H9 (cell line): ENCODE measurements around the gene GARIN5A. TPM values are rescaled to one million over a fixed set of nuclear protein-coding genes. Genes with fewer than 3 reads are reported as not detected.
A peak's percentile ranks its signal among the peaks of the same experiment; 100 is the strongest.

ENCODE experiments used
- DNase-seq: peaks from one replicate; pipeline ENCODE4 v3.0.0-alpha.2; 2017
- H2AFZ ChIP-seq: one replicate; pipeline ENCODE4 v1.6.1; 2013; ENCODE audit warnings: mild to moderate bottlenecking, low read length, control low read depth, moderate library complexity
- H2AK5ac ChIP-seq: 2 replicates; pipeline ENCODE4 v1.6.1; 2013; ENCODE audit warnings: low read length, control low read depth, mixed read lengths; ENCODE audit not compliant: insufficient read length
- H2BK120ac ChIP-seq: one replicate; pipeline ENCODE4 v1.6.1; 2013; ENCODE audit warnings: low read depth, mild to moderate bottlenecking, low read length, control low read depth, inconsistent platforms; ENCODE audit not compliant: poor library complexity, severe bottlenecking
- H2BK12ac ChIP-seq: 2 replicates; pipeline ENCODE4 v1.6.1; 2013; ENCODE audit warnings: low read length, control low read depth, mixed read lengths, low read depth; ENCODE audit not compliant: insufficient read length
- H2BK15ac ChIP-seq: 2 replicates; pipeline ENCODE4 v1.6.1; 2013; ENCODE audit warnings: low read depth, low read length, control low read depth
- H2BK20ac ChIP-seq: one replicate; pipeline ENCODE4 v1.6.1; 2013; ENCODE audit warnings: low read depth, mild to moderate bottlenecking, low read length, control low read depth, inconsistent platforms; ENCODE audit not compliant: poor library complexity, severe bottlenecking
- H2BK5ac ChIP-seq: 2 replicates; pipeline ENCODE4 v1.6.1; 2013; ENCODE audit warnings: low read length, control low read depth, mixed read lengths; ENCODE audit not compliant: insufficient read length
- H3K14ac ChIP-seq: 2 replicates; pipeline ENCODE4 v1.6.1; 2013; ENCODE audit warnings: low read length, control low read depth; ENCODE audit not compliant: insufficient read depth
- H3K18ac ChIP-seq: 2 replicates; pipeline ENCODE4 v1.6.1; 2013; ENCODE audit warnings: low read depth, mild to moderate bottlenecking, mixed read lengths, low read length, control low read depth; ENCODE audit not compliant: insufficient read length
- H3K23ac ChIP-seq: 2 replicates; pipeline ENCODE4 v1.6.1; 2013; ENCODE audit warnings: low read length, control low read depth, mixed read lengths, low read depth; ENCODE audit not compliant: insufficient read length
- H3K23me2 ChIP-seq: 2 replicates; pipeline ENCODE4 v1.6.1; 2013; ENCODE audit warnings: low read depth, mild to moderate bottlenecking, mixed read lengths, low read length, control low read depth; ENCODE audit not compliant: insufficient read length, poor library complexity, severe bottlenecking
- H3K27ac ChIP-seq: 2 replicates; pipeline ENCODE4 v1.5.1; 2013; ENCODE audit warnings: low read length, control low read depth, mixed read lengths, low read depth; ENCODE audit not compliant: insufficient read length
- H3K27me3 ChIP-seq: 2 replicates; pipeline ENCODE4 v1.6.1; 2013; ENCODE audit warnings: low read length, control low read depth, inconsistent platforms; ENCODE audit not compliant: insufficient read depth
- H3K4ac ChIP-seq: 2 replicates; pipeline ENCODE4 v1.6.1; 2013; ENCODE audit warnings: low read depth, mild to moderate bottlenecking, control low read depth, inconsistent platforms, low read length, moderate library complexity
- H3K4me1 ChIP-seq: 2 replicates; pipeline ENCODE4 v1.6.1; 2013; ENCODE audit warnings: low read length, control low read depth, inconsistent platforms; ENCODE audit not compliant: insufficient read depth
- H3K4me2 ChIP-seq: 2 replicates; pipeline ENCODE4 v1.6.1; 2013; ENCODE audit warnings: low read length, control low read depth, mixed read lengths; ENCODE audit not compliant: insufficient read length, insufficient read depth
- H3K56ac ChIP-seq: 2 replicates; pipeline ENCODE4 v1.6.1; 2013; ENCODE audit warnings: low read depth, mild to moderate bottlenecking, mixed read lengths, low read length, control low read depth; ENCODE audit not compliant: insufficient read length
- H3K79me1 ChIP-seq: 2 replicates; pipeline ENCODE4 v1.6.1; 2013; ENCODE audit warnings: low read depth, mild to moderate bottlenecking, moderate library complexity, low read length, control low read depth, inconsistent platforms; ENCODE audit not compliant: insufficient read depth, poor library complexity, severe bottlenecking
- H3K79me2 ChIP-seq: 2 replicates; pipeline ENCODE4 v1.6.1; 2013; ENCODE audit warnings: low read length, control low read depth, inconsistent platforms; ENCODE audit not compliant: insufficient read depth
- H3K9ac ChIP-seq: 2 replicates; pipeline ENCODE4 v1.6.1; 2013; ENCODE audit warnings: low read length, control low read depth, mixed read lengths; ENCODE audit not compliant: insufficient read length; ENCODE audit errors: extremely low read depth
- H3K9me3 ChIP-seq: one replicate; pipeline ENCODE4 v1.6.1; 2013; ENCODE audit warnings: low read depth, low read length, inconsistent platforms; ENCODE audit not compliant: control insufficient read depth
- H3T11ph ChIP-seq: one replicate; pipeline ENCODE4 v1.6.1; 2013; ENCODE audit warnings: mild to moderate bottlenecking, low read length, control low read depth, inconsistent platforms
- H4K20me1 ChIP-seq: one replicate; pipeline ENCODE4 v1.6.1; 2013; ENCODE audit not compliant: control insufficient read depth, insufficient read length, insufficient read depth
- H4K5ac ChIP-seq: 2 replicates; pipeline ENCODE4 v1.6.1; 2013; ENCODE audit warnings: low read depth, mild to moderate bottlenecking, mixed read lengths, low read length, control low read depth; ENCODE audit not compliant: insufficient read length
- H4K8ac ChIP-seq: replicated peaks from 2 replicates; pipeline ENCODE4 v1.6.1; 2013; ENCODE audit warnings: low read length, control low read depth, mixed read lengths, low read depth; ENCODE audit not compliant: insufficient read length
- H4K91ac ChIP-seq: 2 replicates; pipeline ENCODE4 v1.6.1; 2013; ENCODE audit warnings: low read depth, mild to moderate bottlenecking, moderate library complexity, mixed read lengths, low read length, control low read depth; ENCODE audit not compliant: insufficient read length
- H3K27ac Mint-ChIP-seq, 3 experiments: 2 replicates in 2 of 3; 3 replicates in 1 of 3; pipeline ENCODE4 v1.8.0; 2020 to 2021; ENCODE audit warnings: mixed read lengths in 3 of 3, mild to moderate bottlenecking in 1 of 3, moderate library complexity in 1 of 3
- H3K27me3 Mint-ChIP-seq: 2 replicates; pipeline ENCODE4 v1.8.0; 2021; ENCODE audit warnings: low read depth, mild to moderate bottlenecking, moderate library complexity, mixed read lengths
- H3K36me3 Mint-ChIP-seq, 3 experiments: 2 replicates in 2 of 3; 3 replicates in 1 of 3; pipeline ENCODE4 v1.8.0; 2020 to 2021; ENCODE audit warnings: low read depth in 3 of 3, mixed read lengths in 3 of 3; ENCODE audit not compliant: insufficient read depth in 1 of 3
- H3K4me1 Mint-ChIP-seq, 2 experiments: 2 replicates each; pipeline ENCODE4 v1.8.0; 2020; ENCODE audit warnings: mixed read lengths in 2 of 2
- H3K4me3 Mint-ChIP-seq, 2 experiments: 2 replicates in 1 of 2; 3 replicates in 1 of 2; pipeline ENCODE4 v1.8.0; 2020 to 2021; ENCODE audit warnings: mild to moderate bottlenecking in 2 of 2, mixed read lengths in 2 of 2, moderate library complexity in 1 of 2
- H3K9me3 Mint-ChIP-seq, 2 experiments: 2 replicates in 1 of 2; 3 replicates in 1 of 2; pipeline ENCODE4 v1.8.0; 2020; ENCODE audit warnings: mild to moderate bottlenecking in 2 of 2, mixed read lengths in 2 of 2, moderate library complexity in 1 of 2
- CTCF ChIP-seq: fragments of 200-600 bp; sonication (generic); conservative IDR thresholded peaks from 3 replicates; pipeline ENCODE4 v1.8.0; 2021; ENCODE audit warnings: antibody characterized with exemption, mild to moderate bottlenecking
- WGBS: extraction: QIAGEN DNeasy Blood & Tissue Kit; methylation state at CpG from one replicate; pipeline ENCODE4 v1.1.7; 2013; ENCODE audit warnings: missing lambda C conversion rate, low lambda C conversion rate, mixed read lengths; ENCODE audit not compliant: insufficient read length; ENCODE audit errors: extremely low coverage; 5-methylcytosine and 5-hydroxymethylcytosine counted together
- total RNA-seq: library from RNA; stranded (reverse); gene quantifications from 2 replicates; pipeline ENCODE4 v1.2.1, GENCODE V29; 2021

GARIN5A gene
- total RNA-seq, 1 experiment from 2014 or later, result 9.5 TPM

GRCh38 chr19:50511069-50511822 lies 34.6 kb upstream of the GARIN5A start, which contains the start of gene JOSD2:
JOSD2 (minus strand) TSS chr19:50511191; CDS start chr19:50510431, 760 bp downstream.
- H3K56ac ChIP-seq, result no peak within 1 kb of the TSS
- H3K27me3 Mint-ChIP-seq, result peaks cover 54% of the 10 kb centered on the region
- peak within 1 kb of the TSS; percentile 78 for H3K18ac ChIP-seq
- H3K9me3 Mint-ChIP-seq, result no peaks in the 10 kb centered on the region; a peak in 1 of 5 replicates
- H3K9me3 ChIP-seq, result no peaks in the 10 kb centered on the region
- peak within 1 kb of the TSS; percentile 57 for H3K4me2 ChIP-seq
- no peak within 1 kb of the TSS for H2BK15ac ChIP-seq
- H3K36me3 Mint-ChIP-seq, result no peaks in the 10 kb centered on the region; a peak in 1 of 7 replicates
- no peaks in the 10 kb centered on the region for H3K23me2 ChIP-seq
- H3K27ac Mint-ChIP-seq, result peak within 1 kb of the TSS; percentile 88 to 98 (median 89); a peak in 5 of 7 replicates
- H2AK5ac ChIP-seq, result no peak within 1 kb of the TSS
- H3K79me1 ChIP-seq, result no peaks in the 10 kb centered on the region
- no CpG with 5 or more reads among the region's 69 CpGs for WGBS
- no peak within 1 kb of the TSS for H2BK12ac ChIP-seq
- no peak within 1 kb of the TSS for H4K5ac ChIP-seq
- peak within 1 kb of the TSS; percentile 81 to 87 for H3K4me3 Mint-ChIP-seq
- H2AFZ ChIP-seq, result no peak within 1 kb of the TSS
- no peak within 1 kb of the TSS for H3K27ac ChIP-seq
- H3K9ac ChIP-seq, result peak within 1 kb of the TSS; percentile 13
- H2BK20ac ChIP-seq, result no peak within 1 kb of the TSS
- peaks cover 2% of the 10 kb centered on the region; the same call in 1 of the 2 replicates for H3K27me3 ChIP-seq
- no peaks in the 10 kb centered on the region for H3K79me2 ChIP-seq
- no peak within 1 kb of the TSS for H2BK5ac ChIP-seq
- TF ChIP-seq CTCF, result no peak
- H2BK120ac ChIP-seq, result no peak within 1 kb of the TSS
- no peak within 1 kb of the TSS for H3K4ac ChIP-seq
- H3K23ac ChIP-seq, result no peak within 1 kb of the TSS
- H3K4me1 Mint-ChIP-seq, result peaks cover 7 to 27% of the 10 kb centered on the region in 2 experiments
- no peak within 1 kb of the TSS for H4K8ac ChIP-seq
- H3K14ac ChIP-seq, result peak within 1 kb of the TSS; percentile 51; the same call in 1 of the 2 replicates
- no peak within 1 kb of the TSS for H4K91ac ChIP-seq
- no peaks in the 10 kb centered on the region for H3K4me1 ChIP-seq
- DNase-seq, result peak; percentile 98
- no peak within 1 kb of the TSS for H3T11ph ChIP-seq
- H4K20me1 ChIP-seq, result no peaks in the 10 kb centered on the region
